GM18858 (cell line): Measurements from ENCODE around the gene FOXA1.
"Not testable (repeated sequence)": the region's sequence is repeated elsewhere in the genome, so short reads cannot be mapped to it uniquely, and the experiment has no call there.

Source experiments
- ATAC-seq: cut with Tn5 transposase; IDR thresholded peaks from one replicate; pipeline ENCODE4 v1.9.1; 2021; ENCODE audit not compliant: unreplicated experiment

The FOXA1 gene

GRCh38 chr14:37563189-37563588, 31.9 kb downstream of the FOXA1 start:
- ATAC-seq: no peak

GRCh38 chr14:37559386-37559785, 35.7 kb downstream of the FOXA1 start:
- no peak for ATAC-seq

- no peak for ATAC-seq
Measured at GRCh38 chr14:37558740-37559139, 36.3 kb downstream of the FOXA1 start.

- not testable (repeated sequence) for ATAC-seq
Measured at GRCh38 chr14:37555596-37555995, 39.5 kb downstream of the FOXA1 start.

GRCh38 chr14:37553935-37554550, 41.0 kb downstream of the FOXA1 start:
- no peak for ATAC-seq

- no peak for ATAC-seq
Measured at GRCh38 chr14:37551119-37551518, 43.9 kb downstream of the FOXA1 start.

- no peak for ATAC-seq
Measured at GRCh38 chr14:37550511-37550910, 44.5 kb downstream of the FOXA1 start.

- no peak for ATAC-seq
Measured at GRCh38 chr14:37546621-37547447, 48.2 kb downstream of the FOXA1 start.

- ATAC-seq: no peak
Measured at GRCh38 chr14:37545174-37545573, 49.9 kb downstream of the FOXA1 start.

GRCh38 chr14:37544407-37544806, 50.6 kb downstream of the FOXA1 start:
- ATAC-seq: no peak

- no peak for ATAC-seq
Measured at GRCh38 chr14:37539992-37540391, 55.1 kb downstream of the FOXA1 start.
